Thyroid gland (tissue), 4 donors: ENCODE data around the gene RGS13. TPM values are rescaled to one million over a fixed set of nuclear protein-coding genes. Genes with fewer than 3 reads are reported as not detected.

ENCODE experiments used
- DNase-seq, 2 donors: peaks; one replicate each; pipeline ENCODE4 v3.0.0-alpha.2; 2019
- H3K27ac ChIP-seq, 3 donors: fragments of 200-600 bp; sonication (generic); 1 replicate in 2 of 3; 2 replicates in 1 of 3; pipeline ENCODE4 v1.5.1; 2016 to 2019; ENCODE audit warnings: mild to moderate bottlenecking in 1 of 3, moderate library complexity in 1 of 3
- H3K27me3 ChIP-seq: fragments of 200-600 bp; sonication (generic); one replicate; pipeline ENCODE4 v1.5.1; 2019
- H3K36me3 ChIP-seq, 2 donors: fragments of 200-600 bp; sonication (generic); one replicate each; pipeline ENCODE4 v1.5.1; 2016 to 2019
- H3K4me1 ChIP-seq, 2 donors: fragments of 200-600 bp; sonication (generic); one replicate each; pipeline ENCODE4 v1.5.1; 2017 to 2019
- H3K4me3 ChIP-seq, 3 donors: fragments of 200-600 bp; sonication (generic); replicated peaks in 1 of 3; 1 replicate in 2 of 3; 2 replicates in 1 of 3; pipeline ENCODE4 v1.5.1; 2016; ENCODE audit warnings: mild to moderate bottlenecking in 1 of 3
- H3K9me3 ChIP-seq: fragments of 200-600 bp; sonication (generic); one replicate; pipeline ENCODE4 v1.5.1; 2017
- POLR2A ChIP-seq, 2 donors: fragments of 450-650 bp; IDR thresholded peaks; one replicate each; pipeline ENCODE4 v1.6.1; 2017; ENCODE audit warnings: antibody characterized with exemption in 2 of 2, mild to moderate bottlenecking in 2 of 2, moderate library complexity in 1 of 2
- WGBS, 2 donors: methylation state at CpG; one replicate each; pipeline ENCODE4 v1.1.5; 2017; 5-methylcytosine and 5-hydroxymethylcytosine counted together
- intact Hi-C: fragments of 100-400 bp; cut with DNase I; formaldehyde crosslinking; loops from one replicate; pipeline ENCODE4 v1.15.1; 2023
- total RNA-seq, 4 donors: library from RNA; depleted of rRNA; stranded (reverse); fragments of >200 nt; gene quantifications; one replicate each; pipeline ENCODE4 v1.2.3, GENCODE V29; 2016
- TF ChIP-seq, protein P1 (sequence below), 6 experiments: fragments of 200-600 bp in 3 of 6; fragments of 450-650 bp in 3 of 6; sonication (generic) in 3 of 6; IDR thresholded peaks; one replicate each; pipeline ENCODE4 v1.5.1; 2016 to 2019; ENCODE audit warnings: antibody characterized with exemption in 6 of 6, mild to moderate bottlenecking in 2 of 6, inconsistent platforms in 1 of 6, moderate library complexity in 1 of 6

Gene RGS13
- total RNA-seq, 4 donors from 2014 or later = not detected

- H3K27ac ChIP-seq = no peak overlapping the region
- TF ChIP-seq POLR2A (IDR thresholded peaks at IDR 0.05) = no peak
- DNase-seq = no peak
- no peak overlapping the region for H3K4me3 ChIP-seq
- 38 to 40% methylated on average over 1 of the region's 1 CpG for WGBS, 2 donors
- H3K9me3 ChIP-seq = no peaks in the 10 kb centered on the region
- intact Hi-C loops = no loop called here
- no peaks in the 10 kb centered on the region for H3K4me1 ChIP-seq
- no peaks in the 10 kb centered on the region for H3K27me3 ChIP-seq
- H3K36me3 ChIP-seq = no peaks in the 10 kb centered on the region
Measured at GRCh38 chr1:192691041-192691440, 55.1 kb downstream of the RGS13 start.

- no peak for TF ChIP-seq POLR2A (IDR thresholded peaks at IDR 0.05)
- TF ChIP-seq, protein P1, sequence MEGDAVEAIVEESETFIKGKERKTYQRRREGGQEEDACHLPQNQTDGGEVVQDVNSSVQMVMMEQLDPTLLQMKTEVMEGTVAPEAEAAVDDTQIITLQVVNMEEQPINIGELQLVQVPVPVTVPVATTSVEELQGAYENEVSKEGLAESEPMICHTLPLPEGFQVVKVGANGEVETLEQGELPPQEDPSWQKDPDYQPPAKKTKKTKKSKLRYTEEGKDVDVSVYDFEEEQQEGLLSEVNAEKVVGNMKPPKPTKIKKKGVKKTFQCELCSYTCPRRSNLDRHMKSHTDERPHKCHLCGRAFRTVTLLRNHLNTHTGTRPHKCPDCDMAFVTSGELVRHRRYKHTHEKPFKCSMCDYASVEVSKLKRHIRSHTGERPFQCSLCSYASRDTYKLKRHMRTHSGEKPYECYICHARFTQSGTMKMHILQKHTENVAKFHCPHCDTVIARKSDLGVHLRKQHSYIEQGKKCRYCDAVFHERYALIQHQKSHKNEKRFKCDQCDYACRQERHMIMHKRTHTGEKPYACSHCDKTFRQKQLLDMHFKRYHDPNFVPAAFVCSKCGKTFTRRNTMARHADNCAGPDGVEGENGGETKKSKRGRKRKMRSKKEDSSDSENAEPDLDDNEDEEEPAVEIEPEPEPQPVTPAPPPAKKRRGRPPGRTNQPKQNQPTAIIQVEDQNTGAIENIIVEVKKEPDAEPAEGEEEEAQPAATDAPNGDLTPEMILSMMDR (IDR thresholded peaks at IDR 0.05) = no peak
- Histone ChIP-seq H3K4me3 (no peak overlapping the region), H3K9me3 (no peaks in the 10 kb centered on the region), H3K4me1 (no peaks in the 10 kb centered on the region), H3K27me3 (no peaks in the 10 kb centered on the region), H3K27ac (no peak overlapping the region), H3K36me3 (no peaks in the 10 kb centered on the region)
- intact Hi-C loops = no loop called here
- DNase-seq = no peak
- WGBS, 2 donors = 85 to 87% methylated on average over 2 of the region's 2 CpGs
Measured at GRCh38 chr1:192696082-192696481, 60.1 kb downstream of the RGS13 start.

DNA sequence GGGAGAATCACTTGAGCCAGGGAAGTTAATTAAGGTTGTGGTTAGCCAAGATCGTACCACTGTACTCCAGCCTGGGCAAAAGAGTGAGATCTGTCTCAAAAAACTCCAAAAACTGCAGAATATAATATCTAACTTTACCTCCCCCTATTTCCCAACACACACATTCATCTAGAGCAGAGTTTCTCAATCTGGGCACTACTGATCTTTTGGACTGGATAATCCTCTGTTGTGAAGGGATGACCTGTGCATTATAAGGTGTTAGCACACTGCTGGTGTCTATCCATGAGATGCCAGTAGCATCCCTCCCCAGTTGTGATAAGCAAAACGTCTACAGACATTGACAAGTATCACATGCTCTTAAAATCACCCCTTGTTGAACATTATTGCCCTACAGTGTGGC, 61.8 kb downstream of the RGS13 start:
- no peak for DNase-seq
- WGBS, 2 donors = 76 to 81% methylated on average over 2 of the region's 2 CpGs
- intact Hi-C loops = no loop called here
- Histone ChIP-seq H3K4me3 (no peak overlapping the region), H3K4me1 (no peaks in the 10 kb centered on the region), H3K27ac (no peak overlapping the region), H3K27me3 (no peaks in the 10 kb centered on the region), H3K36me3 (no peaks in the 10 kb centered on the region), H3K9me3 (no peaks in the 10 kb centered on the region)
- TF ChIP-seq POLR2A (IDR thresholded peaks at IDR 0.05) = no peak
- TF ChIP-seq, protein P1 (IDR thresholded peaks at IDR 0.05) = no peak

DNA sequence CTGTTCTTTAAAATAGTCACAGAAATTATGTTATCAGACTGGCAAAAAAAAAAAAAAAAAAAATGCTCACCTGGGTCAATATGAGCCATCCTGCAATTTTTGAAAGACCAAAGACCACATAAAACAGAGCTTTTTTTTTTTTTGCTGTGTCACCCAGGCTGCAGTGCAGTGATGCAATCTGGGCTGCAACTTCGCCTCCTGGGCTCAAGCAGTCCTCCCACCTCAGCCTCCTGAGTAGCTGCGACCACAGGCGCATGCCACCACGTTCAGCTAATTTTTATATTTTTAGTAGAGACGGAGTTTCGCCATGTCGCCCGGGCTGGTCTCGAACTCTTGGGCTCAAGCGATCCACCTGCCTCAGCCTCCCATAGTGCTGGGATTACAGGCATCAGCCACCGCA, 62.8 kb downstream of the RGS13 start:
- intact Hi-C loops = no loop called here
- H3K4me1 ChIP-seq = no peaks in the 10 kb centered on the region
- H3K9me3 ChIP-seq = no peaks in the 10 kb centered on the region
- H3K27ac ChIP-seq = no peak overlapping the region
- H3K4me3 ChIP-seq = no peak overlapping the region
- WGBS, 2 donors = 96% methylated on average over 11 of the region's 11 CpGs
- no peak for DNase-seq
- H3K27me3 ChIP-seq = no peaks in the 10 kb centered on the region
- no peaks in the 10 kb centered on the region for H3K36me3 ChIP-seq
- TF ChIP-seq, protein P1 (IDR thresholded peaks at IDR 0.05) = no peak
- TF ChIP-seq POLR2A (IDR thresholded peaks at IDR 0.05) = no peak

DNA sequence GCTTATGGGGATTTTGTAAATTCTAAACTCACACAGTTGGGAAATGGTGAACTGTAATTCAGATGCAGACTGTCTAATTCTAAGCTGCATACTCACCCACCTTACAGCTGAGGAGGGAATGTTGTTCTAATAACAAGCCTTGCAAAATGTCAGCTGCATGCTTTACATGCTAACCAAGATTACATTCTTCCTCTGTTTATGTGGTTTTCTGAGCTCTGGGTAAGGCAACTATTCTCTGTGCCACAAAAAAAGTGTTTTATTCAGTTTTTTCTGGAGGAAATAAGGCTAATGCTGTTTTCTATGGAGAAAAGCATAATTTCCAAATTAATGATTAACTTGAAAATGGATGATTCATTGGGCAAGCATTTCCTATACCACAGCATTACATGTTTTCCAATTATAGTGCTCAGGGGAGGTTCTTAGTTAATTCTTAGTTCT, 64.9 kb downstream of the RGS13 start:
- Histone ChIP-seq H3K27me3 (no peaks in the 10 kb centered on the region), H3K4me1 (no peaks in the 10 kb centered on the region), H3K4me3 (no peak overlapping the region), H3K36me3 (no peaks in the 10 kb centered on the region), H3K9me3 (no peaks in the 10 kb centered on the region), H3K27ac (no peak overlapping the region)
- TF ChIP-seq, protein P1 (IDR thresholded peaks at IDR 0.05) = no peak
- DNase-seq = no peak
- intact Hi-C loops = no loop called here
